Measurements from ENCODE around the gene ADGRL1. TPM values are rescaled to one million over a fixed set of nuclear protein-coding genes. Genes with fewer than 3 reads are reported as not detected.

The ADGRL1 gene
- total RNA-seq, 1 experiment from 2014 or later: 88.6 TPM

DNA sequence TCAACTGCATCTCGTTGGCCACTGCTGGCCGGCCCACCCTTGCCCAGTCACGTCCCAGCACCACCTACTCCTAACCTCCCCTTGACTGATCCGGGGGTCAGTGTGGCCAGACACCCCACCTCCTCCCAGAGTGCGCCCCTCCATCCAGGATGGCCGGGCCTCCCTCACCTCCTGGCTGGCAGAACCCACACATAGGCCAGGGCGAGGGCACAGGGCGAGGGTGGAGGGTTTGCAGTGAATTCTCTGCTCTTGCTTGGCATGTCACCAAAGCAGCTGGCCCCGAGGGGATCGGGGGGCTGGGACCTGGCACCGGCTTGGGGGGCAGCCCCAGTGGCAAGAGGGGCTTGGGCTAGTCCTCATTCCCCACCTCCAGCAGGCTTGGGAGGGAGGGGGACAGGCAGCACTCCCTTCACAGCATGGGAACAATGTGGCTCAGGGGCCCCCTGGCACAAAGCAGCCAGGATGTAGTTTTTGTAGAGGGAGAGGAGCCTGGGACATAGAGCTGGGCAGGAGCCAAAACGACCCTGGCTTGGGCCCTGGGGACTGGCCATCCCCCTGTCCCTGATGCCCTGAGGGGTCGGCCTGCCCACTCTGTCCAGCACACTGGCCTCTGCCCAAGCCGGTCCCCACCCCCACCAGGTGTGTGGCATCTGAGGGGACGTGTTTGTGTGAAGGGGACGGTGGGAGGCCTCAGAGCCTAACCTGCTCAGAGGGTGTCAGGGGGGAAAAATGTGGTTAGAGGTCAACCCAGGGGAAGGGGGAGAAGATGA is 41.1 kb downstream of the ADGRL1 start:
- BruUV-seq (replicated peaks): no TSS peak
- ChIA-PET CTCF (no interaction called here), RAD21 (ENCODE audit: low non-redundant PET in 1 of 2, low total read pairs in 2 of 2, uncharacterized antibody in 2 of 2, unreplicated experiment in 2 of 2) (no interaction called here), POLR2A (no interaction called here)
- intact Hi-C loops (cut with micrococcal nuclease): no loop called here
- Histone ChIP-seq H3K4me3 (replicated peaks in 1 of 2; ENCODE audit: low read depth in 1 of 2, low read length in 2 of 2) (no peak overlapping the region), H3K27ac (ENCODE audit: low read depth, low read length) (no peak overlapping the region), H3K36me3 (ENCODE audit: control insufficient read depth in 1 of 2, insufficient read depth in 2 of 2, low read length in 2 of 2) (peaks cover 8 to 16% of the 10 kb centered on the region in 2 experiments; a peak in 3 of 4 replicates), H3K4me2 (ENCODE audit: low read length) (no peak overlapping the region), H2AFZ (ENCODE audit: low read depth, low read length, poor library complexity, severe bottlenecking) (no peak overlapping the region), H3K9me2 (ENCODE audit: insufficient read depth) (no peaks in the 10 kb centered on the region), H3K79me2 (ENCODE audit: insufficient read depth, low read length) (no peaks in the 10 kb centered on the region), H3K9me3 (ENCODE audit: control insufficient read depth in 1 of 2, insufficient read depth in 1 of 2, low read depth in 1 of 2, low read length in 2 of 2) (no peaks in the 10 kb centered on the region), H3K27me3 (ENCODE audit: insufficient read depth, low read length) (no peaks in the 10 kb centered on the region), H3K9ac (ENCODE audit: low read length) (no peak overlapping the region), H3K4me1 (ENCODE audit: control insufficient read depth in 1 of 2, insufficient read depth in 2 of 2, low read length in 2 of 2) (no peaks in the 10 kb centered on the region), H4K20me1 (ENCODE audit: insufficient read depth) (no peaks in the 10 kb centered on the region)
- no peak for ATAC-seq
- no peak for DNase-seq (ENCODE audit: low read depth, low spot score)
- TF ChIP-seq, protein P1, sequence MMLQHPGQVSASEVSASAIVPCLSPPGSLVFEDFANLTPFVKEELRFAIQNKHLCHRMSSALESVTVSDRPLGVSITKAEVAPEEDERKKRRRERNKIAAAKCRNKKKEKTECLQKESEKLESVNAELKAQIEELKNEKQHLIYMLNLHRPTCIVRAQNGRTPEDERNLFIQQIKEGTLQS (IDR thresholded peaks at IDR 0.05): no peak

DNA sequence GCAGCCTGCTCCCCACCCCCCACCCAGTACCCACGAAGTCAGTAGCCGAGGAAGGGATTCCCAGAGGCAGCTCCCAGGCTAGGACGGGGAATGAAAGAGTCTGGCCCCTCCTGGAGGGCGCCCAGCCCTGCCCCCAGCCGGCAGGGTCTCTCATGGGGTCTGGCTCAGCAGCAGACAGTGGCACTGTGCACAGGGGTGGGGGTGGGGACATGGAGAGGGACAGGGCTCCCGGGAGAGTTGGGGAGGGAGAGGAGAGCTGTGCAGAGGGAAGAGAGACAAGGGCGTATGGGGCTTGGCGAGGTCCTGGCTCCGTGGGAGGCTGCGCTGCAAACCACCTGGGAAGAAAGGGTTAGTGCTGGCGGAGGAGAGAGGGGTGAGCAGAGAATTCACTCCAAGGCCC is 41.9 kb downstream of the ADGRL1 start:
- peaks cover 8 to 16% of the 10 kb centered on the region in 2 experiments; a peak in 3 of 4 replicates for H3K36me3 ChIP-seq (ENCODE audit: control insufficient read depth in 1 of 2, insufficient read depth in 2 of 2, low read length in 2 of 2)
- H3K4me1 ChIP-seq (ENCODE audit: control insufficient read depth in 1 of 2, insufficient read depth in 2 of 2, low read length in 2 of 2): no peaks in the 10 kb centered on the region
- intact Hi-C loops (cut with micrococcal nuclease): no loop called here
- H3K79me2 ChIP-seq (ENCODE audit: insufficient read depth, low read length): no peaks in the 10 kb centered on the region
- BruUV-seq (replicated peaks): no TSS peak
- no peak overlapping the region for H3K4me2 ChIP-seq (ENCODE audit: low read length)
- TF ChIP-seq, protein P2, sequence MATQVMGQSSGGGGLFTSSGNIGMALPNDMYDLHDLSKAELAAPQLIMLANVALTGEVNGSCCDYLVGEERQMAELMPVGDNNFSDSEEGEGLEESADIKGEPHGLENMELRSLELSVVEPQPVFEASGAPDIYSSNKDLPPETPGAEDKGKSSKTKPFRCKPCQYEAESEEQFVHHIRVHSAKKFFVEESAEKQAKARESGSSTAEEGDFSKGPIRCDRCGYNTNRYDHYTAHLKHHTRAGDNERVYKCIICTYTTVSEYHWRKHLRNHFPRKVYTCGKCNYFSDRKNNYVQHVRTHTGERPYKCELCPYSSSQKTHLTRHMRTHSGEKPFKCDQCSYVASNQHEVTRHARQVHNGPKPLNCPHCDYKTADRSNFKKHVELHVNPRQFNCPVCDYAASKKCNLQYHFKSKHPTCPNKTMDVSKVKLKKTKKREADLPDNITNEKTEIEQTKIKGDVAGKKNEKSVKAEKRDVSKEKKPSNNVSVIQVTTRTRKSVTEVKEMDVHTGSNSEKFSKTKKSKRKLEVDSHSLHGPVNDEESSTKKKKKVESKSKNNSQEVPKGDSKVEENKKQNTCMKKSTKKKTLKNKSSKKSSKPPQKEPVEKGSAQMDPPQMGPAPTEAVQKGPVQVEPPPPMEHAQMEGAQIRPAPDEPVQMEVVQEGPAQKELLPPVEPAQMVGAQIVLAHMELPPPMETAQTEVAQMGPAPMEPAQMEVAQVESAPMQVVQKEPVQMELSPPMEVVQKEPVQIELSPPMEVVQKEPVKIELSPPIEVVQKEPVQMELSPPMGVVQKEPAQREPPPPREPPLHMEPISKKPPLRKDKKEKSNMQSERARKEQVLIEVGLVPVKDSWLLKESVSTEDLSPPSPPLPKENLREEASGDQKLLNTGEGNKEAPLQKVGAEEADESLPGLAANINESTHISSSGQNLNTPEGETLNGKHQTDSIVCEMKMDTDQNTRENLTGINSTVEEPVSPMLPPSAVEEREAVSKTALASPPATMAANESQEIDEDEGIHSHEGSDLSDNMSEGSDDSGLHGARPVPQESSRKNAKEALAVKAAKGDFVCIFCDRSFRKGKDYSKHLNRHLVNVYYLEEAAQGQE (IDR thresholded peaks at IDR 0.05; ENCODE audit: low read depth): no peak
- TF ChIP-seq FOSL1 (IDR thresholded peaks at IDR 0.05; ENCODE audit: low read depth): no peak
- TF ChIP-seq CBX3 (IDR thresholded peaks at IDR 0.05; ENCODE audit: low read depth): no peak
- no peak for TF ChIP-seq CEBPB (IDR thresholded peaks at IDR 0.05; ENCODE audit: low read depth)
- no peak for TF ChIP-seq SRF (IDR thresholded peaks at IDR 0.05; ENCODE audit: low read depth)
- TF ChIP-seq ZNF274 (IDR thresholded peaks at IDR 0.05; ENCODE audit: low read depth, low read length): no peak
- TF ChIP-seq SP1 (IDR thresholded peaks at IDR 0.05; ENCODE audit: low read depth): no peak
- no peak for TF ChIP-seq EZH2 (IDR thresholded peaks at IDR 0.05)
- TF ChIP-seq SIN3A (IDR thresholded peaks at IDR 0.05; ENCODE audit: low read depth): no peak
- TF ChIP-seq, protein P3, sequence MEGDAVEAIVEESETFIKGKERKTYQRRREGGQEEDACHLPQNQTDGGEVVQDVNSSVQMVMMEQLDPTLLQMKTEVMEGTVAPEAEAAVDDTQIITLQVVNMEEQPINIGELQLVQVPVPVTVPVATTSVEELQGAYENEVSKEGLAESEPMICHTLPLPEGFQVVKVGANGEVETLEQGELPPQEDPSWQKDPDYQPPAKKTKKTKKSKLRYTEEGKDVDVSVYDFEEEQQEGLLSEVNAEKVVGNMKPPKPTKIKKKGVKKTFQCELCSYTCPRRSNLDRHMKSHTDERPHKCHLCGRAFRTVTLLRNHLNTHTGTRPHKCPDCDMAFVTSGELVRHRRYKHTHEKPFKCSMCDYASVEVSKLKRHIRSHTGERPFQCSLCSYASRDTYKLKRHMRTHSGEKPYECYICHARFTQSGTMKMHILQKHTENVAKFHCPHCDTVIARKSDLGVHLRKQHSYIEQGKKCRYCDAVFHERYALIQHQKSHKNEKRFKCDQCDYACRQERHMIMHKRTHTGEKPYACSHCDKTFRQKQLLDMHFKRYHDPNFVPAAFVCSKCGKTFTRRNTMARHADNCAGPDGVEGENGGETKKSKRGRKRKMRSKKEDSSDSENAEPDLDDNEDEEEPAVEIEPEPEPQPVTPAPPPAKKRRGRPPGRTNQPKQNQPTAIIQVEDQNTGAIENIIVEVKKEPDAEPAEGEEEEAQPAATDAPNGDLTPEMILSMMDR (IDR thresholded peaks at IDR 0.05 in 2 of 3, conservative IDR thresholded peaks at IDR 0.05 in 1 of 3; ENCODE audit: borderline replicate concordance in 1 of 3, insufficient read depth in 1 of 3, low read depth in 2 of 3, low read length in 2 of 3): no peak
- TF ChIP-seq, protein P4, sequence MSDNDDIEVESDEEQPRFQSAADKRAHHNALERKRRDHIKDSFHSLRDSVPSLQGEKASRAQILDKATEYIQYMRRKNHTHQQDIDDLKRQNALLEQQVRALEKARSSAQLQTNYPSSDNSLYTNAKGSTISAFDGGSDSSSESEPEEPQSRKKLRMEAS (IDR thresholded peaks at IDR 0.05): no peak
- no peak for TF ChIP-seq TCF7L2 (IDR thresholded peaks at IDR 0.05; ENCODE audit: borderline replicate concordance, extremely low read depth, insufficient read depth, insufficient read length)
- no peak for TF ChIP-seq POLR2AphosphoS5 (IDR thresholded peaks at IDR 0.05; ENCODE audit: low read depth, low read length)
- ATAC-seq (no peak), DNase-seq (ENCODE audit: low read depth, low spot score) (no peak)
- H3K9me3 ChIP-seq (ENCODE audit: control insufficient read depth in 1 of 2, insufficient read depth in 1 of 2, low read depth in 1 of 2, low read length in 2 of 2): no peaks in the 10 kb centered on the region
- POLR2A ChIA-PET: no interaction called here
- CTCF ChIA-PET: no interaction called here
- no peaks in the 10 kb centered on the region for H4K20me1 ChIP-seq (ENCODE audit: insufficient read depth)
- H3K27me3 ChIP-seq (ENCODE audit: insufficient read depth, low read length): no peaks in the 10 kb centered on the region
- no peak overlapping the region for H2AFZ ChIP-seq (ENCODE audit: low read depth, low read length, poor library complexity, severe bottlenecking)
- no peaks in the 10 kb centered on the region for H3K9me2 ChIP-seq (ENCODE audit: insufficient read depth)
- H3K4me3 ChIP-seq (replicated peaks in 1 of 2; ENCODE audit: low read depth in 1 of 2, low read length in 2 of 2): no peak overlapping the region
- H3K9ac ChIP-seq (ENCODE audit: low read length): no peak overlapping the region
- no peak overlapping the region for H3K27ac ChIP-seq (ENCODE audit: low read depth, low read length)
- RAD21 ChIA-PET (ENCODE audit: low non-redundant PET in 1 of 2, low total read pairs in 2 of 2, uncharacterized antibody in 2 of 2, unreplicated experiment in 2 of 2): no interaction called here
